WTC11 (cell line): ENCODE results near the gene ZIC2. TPM values are rescaled to one million over a fixed set of nuclear protein-coding genes. Genes with fewer than 3 reads are reported as not detected.

Source experiments
- ATAC-seq: fragments of 200-7000 bp; cut with Tn5 transposase; 2 replicates; pipeline ENCODE4 v1.10.0; 2021; ENCODE audit warnings: mild to moderate bottlenecking, moderate library complexity
- CTCF ChIA-PET: fragments of 300-600 bp; sonication (Branson Sonifier 250); formaldehyde crosslinking; loops from one replicate; lab custom pipeline; 2021; ENCODE audit warnings: antibody characterized with exemption; lab: Charles Lee
- POLR2A ChIA-PET: fragments of 350-600 bp; sonication (Branson Sonifier 250); formaldehyde crosslinking; loops from one replicate; lab custom pipeline; 2021; ENCODE audit warnings: antibody characterized with exemption; lab: Charles Lee
- DNase-seq: peaks from one replicate; pipeline ENCODE4 v3.0.0; 2021; ENCODE audit warnings: low spot score
- H3K27ac Mint-ChIP-seq: 2 replicates; pipeline ENCODE4 v1.8.0; 2021; ENCODE audit warnings: mixed read lengths
- H3K27me3 Mint-ChIP-seq: 2 replicates; pipeline ENCODE4 v1.8.0; 2021; ENCODE audit warnings: low read depth, mild to moderate bottlenecking, moderate library complexity, mixed read lengths
- H3K36me3 Mint-ChIP-seq: 2 replicates; pipeline ENCODE4 v1.8.0; 2021; ENCODE audit warnings: mixed read lengths
- H3K4me1 Mint-ChIP-seq: 2 replicates; pipeline ENCODE4 v1.8.0; 2022; ENCODE audit warnings: mixed read lengths
- H3K4me3 Mint-ChIP-seq: 2 replicates; pipeline ENCODE4 v1.8.0; 2021; ENCODE audit warnings: mild to moderate bottlenecking, moderate library complexity, mixed read lengths
- H3K9me3 Mint-ChIP-seq: 2 replicates; pipeline ENCODE4 v1.8.0; 2021; ENCODE audit warnings: mixed read lengths
- ATF2 ChIP-seq: sonication (generic); formaldehyde crosslinking; IDR thresholded peaks from 2 replicates; pipeline ENCODE4 v1.8.1; 2022; ENCODE audit warnings: low read depth, missing genetic modification reagents, borderline replicate concordance
- CREB1 ChIP-seq: sonication (generic); formaldehyde crosslinking; IDR thresholded peaks from 2 replicates; pipeline ENCODE4 v1.8.0; 2023; ENCODE audit warnings: mild to moderate bottlenecking, missing genetic modification reagents
- CREM ChIP-seq: sonication (generic); formaldehyde crosslinking; IDR thresholded peaks from 2 replicates; pipeline ENCODE4 v1.8.1; 2022; ENCODE audit warnings: mild to moderate bottlenecking, missing genetic modification reagents, moderate library complexity
- CTCF ChIP-seq: fragments of 200-600 bp; IDR thresholded peaks from 2 replicates; pipeline ENCODE4 v1.8.0; 2022; ENCODE audit warnings: antibody characterized with exemption
- ELF4 ChIP-seq: sonication (generic); formaldehyde crosslinking; IDR thresholded peaks from 2 replicates; pipeline ENCODE4 v1.8.1; 2022; ENCODE audit warnings: low read depth, mild to moderate bottlenecking, moderate library complexity, missing genetic modification reagents
- EMX1 ChIP-seq: fragments of 250-450 bp; sonication (Bioruptor Pico); IDR thresholded peaks from 2 replicates; pipeline ENCODE4 v1.8.0; 2021; ENCODE audit warnings: mild to moderate bottlenecking
- ESRRA ChIP-seq: sonication (generic); formaldehyde crosslinking; IDR thresholded peaks from 2 replicates; pipeline ENCODE4 v1.8.1; 2022; ENCODE audit warnings: mild to moderate bottlenecking, missing genetic modification reagents, borderline replicate concordance
- ETV6 ChIP-seq: sonication (generic); formaldehyde crosslinking; IDR thresholded peaks from 2 replicates; pipeline ENCODE4 v1.8.1; 2022; ENCODE audit warnings: mild to moderate bottlenecking, missing genetic modification reagents
- FOXK1 ChIP-seq: sonication (generic); formaldehyde crosslinking; IDR thresholded peaks from 2 replicates; pipeline ENCODE4 v1.8.0; 2022; ENCODE audit warnings: mild to moderate bottlenecking, moderate library complexity, missing genetic modification reagents
- FOXP1 ChIP-seq: sonication (generic); formaldehyde crosslinking; IDR thresholded peaks from 2 replicates; pipeline ENCODE4 v1.8.0; 2022; ENCODE audit warnings: missing genetic modification reagents, mild to moderate bottlenecking, moderate library complexity, borderline replicate concordance
- FOXP4 ChIP-seq: sonication (generic); formaldehyde crosslinking; IDR thresholded peaks from 2 replicates; pipeline ENCODE4 v1.8.0; 2022; ENCODE audit warnings: mild to moderate bottlenecking, missing genetic modification reagents
- GTF2I ChIP-seq: fragments of 250-450 bp; sonication (Bioruptor Pico); conservative IDR thresholded peaks from 2 replicates; pipeline ENCODE4 v1.4.0; 2021; ENCODE audit warnings: mild to moderate bottlenecking
- HMGA2 ChIP-seq: fragments of 250-450 bp; sonication (Bioruptor Pico); IDR thresholded peaks from 2 replicates; pipeline ENCODE4 v1.4.0; 2021; ENCODE audit warnings: mild to moderate bottlenecking, moderate library complexity
- HMGXB4 ChIP-seq: sonication (generic); formaldehyde crosslinking; IDR thresholded peaks from 2 replicates; pipeline ENCODE4 v1.8.1; 2023; ENCODE audit warnings: mild to moderate bottlenecking, moderate library complexity, missing genetic modification reagents
- JUN ChIP-seq: sonication (generic); formaldehyde crosslinking; IDR thresholded peaks from 2 replicates; pipeline ENCODE4 v1.8.0; 2023; ENCODE audit warnings: mild to moderate bottlenecking, missing genetic modification reagents
- KAT7 ChIP-seq: sonication (generic); formaldehyde crosslinking; IDR thresholded peaks from 2 replicates; pipeline ENCODE4 v1.8.1; 2023; ENCODE audit warnings: missing genetic modification reagents, mild to moderate bottlenecking, borderline replicate concordance
- MYBL2 ChIP-seq: sonication (generic); formaldehyde crosslinking; IDR thresholded peaks from 2 replicates; pipeline ENCODE4 v1.8.1; 2023; ENCODE audit warnings: mild to moderate bottlenecking, moderate library complexity, missing genetic modification reagents
- NFE2L1 ChIP-seq: sonication (generic); formaldehyde crosslinking; IDR thresholded peaks from 2 replicates; pipeline ENCODE4 v1.8.1; 2023; ENCODE audit warnings: missing genetic modification reagents
- OVOL2 ChIP-seq: fragments of 250-450 bp; sonication (Bioruptor Pico); IDR thresholded peaks from 2 replicates; pipeline ENCODE4 v1.9.0; 2021; ENCODE audit warnings: mild to moderate bottlenecking, borderline replicate concordance
- RELA ChIP-seq: sonication (generic); formaldehyde crosslinking; IDR thresholded peaks from 2 replicates; pipeline ENCODE4 v1.8.1; 2022; ENCODE audit warnings: missing genetic modification reagents, mild to moderate bottlenecking, borderline replicate concordance
- SMAD3 ChIP-seq: sonication (generic); formaldehyde crosslinking; IDR thresholded peaks from 2 replicates; pipeline ENCODE4 v1.8.0; 2022; ENCODE audit warnings: missing genetic modification reagents, mild to moderate bottlenecking, borderline replicate concordance
- TCF7 ChIP-seq: sonication (generic); formaldehyde crosslinking; IDR thresholded peaks from 2 replicates; pipeline ENCODE4 v1.8.0; 2022; ENCODE audit warnings: mild to moderate bottlenecking, low read depth, missing genetic modification reagents, moderate library complexity
- TEAD1 ChIP-seq: sonication (generic); formaldehyde crosslinking; IDR thresholded peaks from 2 replicates; pipeline ENCODE4 v1.8.0; 2022; ENCODE audit warnings: mild to moderate bottlenecking, missing genetic modification reagents
- TP53 ChIP-seq: sonication (generic); formaldehyde crosslinking; IDR thresholded peaks from 2 replicates; pipeline ENCODE4 v1.8.1; 2023; ENCODE audit warnings: mild to moderate bottlenecking, missing genetic modification reagents
- ZNF121 ChIP-seq: sonication (generic); formaldehyde crosslinking; IDR thresholded peaks from 2 replicates; pipeline ENCODE4 v1.8.0; 2023; ENCODE audit warnings: missing genetic modification reagents
- ZNF138 ChIP-seq: sonication (generic); formaldehyde crosslinking; conservative IDR thresholded peaks from 2 replicates; pipeline ENCODE4 v1.8.1; 2022; ENCODE audit warnings: mild to moderate bottlenecking, moderate library complexity, missing genetic modification reagents
- ZNF263 ChIP-seq: sonication (generic); formaldehyde crosslinking; IDR thresholded peaks from 2 replicates; pipeline ENCODE4 v1.8.1; 2022; ENCODE audit warnings: low read depth, mild to moderate bottlenecking, moderate library complexity, missing genetic modification reagents
- ZNF425 ChIP-seq: fragments of 250-450 bp; sonication (Bioruptor Pico); conservative IDR thresholded peaks from 2 replicates; pipeline ENCODE4 v1.9.0; 2021; ENCODE audit warnings: mild to moderate bottlenecking
- total RNA-seq: library from RNA; stranded (reverse); gene quantifications from 3 replicates; pipeline ENCODE4 v1.2.3, GENCODE V29; 2021

The ZIC2 gene
- total RNA-seq, 1 experiment from 2014 or later: 344 TPM

GRCh38 chr13:99970651-99971575, 10.7 kb upstream of the ZIC2 start:
- H3K9me3 Mint-ChIP-seq: no peaks in the 10 kb centered on the region
- peaks cover 2% of the 10 kb centered on the region; the same call in 1 of the 2 replicates for H3K27me3 Mint-ChIP-seq
- H3K27ac Mint-ChIP-seq: no peak overlapping the region
- peak; percentile 73 for DNase-seq
- peaks cover 29% of the 10 kb centered on the region for H3K36me3 Mint-ChIP-seq
- H3K4me1 Mint-ChIP-seq: peaks cover 58% of the 10 kb centered on the region
- ATAC-seq: peak; percentile 12
- H3K4me3 Mint-ChIP-seq: peak overlapping the region; percentile 81
- POLR2A ChIA-PET: interaction anchor here (0.5 to 3.2 kb wide), 8 partner anchors 11 to 359 kb away, joined by 3 to 67 read pairs (median 4); partner anchors contain the start of gene ZIC2
- CTCF ChIA-PET: interaction anchor here (0.6 to 2.0 kb wide), 11 partner anchors 9 to 366 kb away, joined by 3 to 11 read pairs (median 4); partner anchors contain the start of gene ZIC2
- TF ChIP-seq ETV6 (peak; percentile 28; the same call in 1 of the 2 replicates), EMX1 (CRISPR knock-in tag) (0 out of 2 replicates have a peak, but pooled peaks have one; percentile 63), ZNF425 (CRISPR knock-in tag) (no peak), TP53 (CRISPR knock-in tag) (peak; percentile 69), KAT7 (CRISPR knock-in tag) (peak; percentile 65; the same call in 1 of the 2 replicates), TEAD1 (CRISPR knock-in tag) (0 out of 2 replicates have a peak, but pooled peaks have one; percentile 28), ESRRA (peak; percentile 30; the same call in 1 of the 2 replicates), FOXP1 (CRISPR knock-in tag) (peak; percentile 14; the same call in 1 of the 2 replicates), TCF7 (peak; percentile 26; the same call in 1 of the 2 replicates), ZNF121 (CRISPR knock-in tag) (no peak), FOXP4 (CRISPR knock-in tag) (0 out of 2 replicates have a peak, but pooled peaks have one; percentile 34), HMGA2 (no peak), SMAD3 (CRISPR knock-in tag) (0 out of 2 replicates have a peak, but pooled peaks have one; percentile 38), CREB1 (CRISPR knock-in tag) (no peak), CREM (CRISPR knock-in tag) (no peak), JUN (peak; percentile 50; the same call in 1 of the 2 replicates), RELA (CRISPR knock-in tag) (0 out of 2 replicates have a peak, but pooled peaks have one; percentile 19), CTCF (no peak), ATF2 (CRISPR knock-in tag) (no peak), ZNF263 (peak; percentile 58; the same call in 1 of the 2 replicates), ZNF138 (CRISPR knock-in tag) (no peak), ELF4 (CRISPR knock-in tag) (0 out of 2 replicates have a peak, but pooled peaks have one; percentile 42), HMGXB4 (CRISPR knock-in tag) (peak; percentile 3), FOXK1 (CRISPR knock-in tag) (no peak), GTF2I (no peak), MYBL2 (peak; percentile 77; the same call in 1 of the 2 replicates), OVOL2 (CRISPR knock-in tag) (no peak), NFE2L1 (no peak)
